OCI-LY1 (cell line): Measurements from ENCODE around the gene KCNT2.

Experiments
- CTCF ChIP-seq: fragments of 200-600 bp; sonication (generic), shearing (Covaris generic); IDR thresholded peaks from 2 replicates; pipeline ENCODE4 v1.5.1; 2017; ENCODE audit warnings: mild to moderate bottlenecking, antibody characterized with exemption, low read length, moderate library complexity, mixed read lengths
- EZH2 ChIP-seq: fragments of 200-600 bp; sonication (generic), shearing (Covaris generic); IDR thresholded peaks from 2 replicates; pipeline ENCODE4 v1.8.0; 2017; ENCODE audit warnings: borderline replicate concordance, mixed run types, mild to moderate bottlenecking, antibody characterized with exemption, low read length, moderate library complexity, mixed read lengths

DNA sequence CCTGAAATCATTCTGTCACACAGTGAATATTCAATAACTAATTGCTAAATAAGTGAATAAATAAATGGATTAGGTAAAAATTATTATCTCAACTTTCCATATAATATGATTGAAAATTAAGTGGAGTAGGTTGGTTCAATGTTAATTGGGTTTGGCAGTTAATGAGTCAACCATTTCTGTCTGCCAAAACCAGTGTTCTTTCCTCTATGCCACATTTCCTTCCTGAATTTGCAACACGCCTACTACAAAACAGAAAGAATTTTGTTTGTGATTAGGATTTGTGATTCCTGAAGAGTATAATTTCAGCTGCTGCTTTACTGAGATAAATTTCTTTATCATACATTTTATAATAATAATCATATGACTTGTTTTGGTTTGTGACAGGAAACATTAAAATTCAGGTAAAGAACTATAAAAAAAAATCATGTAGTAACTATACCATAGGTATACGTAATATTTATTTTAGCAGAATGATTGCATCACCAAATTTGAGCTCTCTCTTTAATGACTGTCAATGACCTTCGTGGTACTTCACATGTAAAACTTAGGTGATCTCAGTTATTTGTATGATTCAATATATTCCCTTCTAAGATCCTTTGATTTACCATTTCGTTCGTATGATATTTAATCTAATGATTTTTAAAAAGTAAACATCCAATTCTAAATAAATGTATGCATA is 241.3 kb downstream of the KCNT2 start:
- no peak for TF ChIP-seq CTCF
- no peak for TF ChIP-seq EZH2
